Measurements from ENCODE around the gene SERINC3.

SERINC3 gene

DNA sequence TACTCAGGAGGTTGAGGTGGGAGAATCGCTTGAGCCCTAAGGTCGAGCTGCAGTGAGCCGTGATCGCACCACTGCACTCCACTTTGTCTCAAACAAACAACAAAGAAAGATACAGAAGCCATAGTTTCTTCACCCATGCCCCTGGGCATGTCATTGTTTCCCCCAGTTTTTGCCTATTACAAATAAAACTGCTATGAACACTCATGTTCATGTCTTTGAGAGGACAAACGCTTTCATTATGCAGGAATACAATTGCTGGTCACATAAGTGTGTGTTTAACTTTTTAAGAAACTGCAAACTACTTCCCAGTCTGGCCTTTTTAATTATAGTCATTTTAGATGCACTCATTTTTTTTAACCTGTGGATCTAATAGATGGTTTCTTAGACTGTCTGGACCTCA, 58.4 kb downstream of the SERINC3 start:
- no peak for DNase-seq (ENCODE audit: low read depth in 2 of 2)

DNA sequence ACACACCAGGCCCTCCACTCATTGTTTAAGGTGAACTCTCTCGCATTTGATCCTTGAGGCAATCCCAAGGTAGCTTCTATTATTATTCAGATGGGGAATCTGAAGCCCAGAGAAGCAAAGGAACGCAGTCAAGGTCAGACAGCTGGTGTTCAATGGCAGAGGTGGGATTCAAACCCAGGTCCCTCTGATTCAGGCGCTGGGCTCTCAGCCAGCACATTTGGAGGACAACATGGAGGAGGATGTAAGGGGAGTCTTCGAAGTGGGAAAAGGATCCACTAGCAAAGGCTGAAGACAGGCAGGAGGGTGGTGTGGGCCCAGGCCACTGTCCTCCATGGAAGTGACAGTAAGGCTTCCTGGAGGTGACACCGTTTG, 60.1 kb downstream of the SERINC3 start:
- no peak for DNase-seq (ENCODE audit: low read depth in 2 of 2)

DNA sequence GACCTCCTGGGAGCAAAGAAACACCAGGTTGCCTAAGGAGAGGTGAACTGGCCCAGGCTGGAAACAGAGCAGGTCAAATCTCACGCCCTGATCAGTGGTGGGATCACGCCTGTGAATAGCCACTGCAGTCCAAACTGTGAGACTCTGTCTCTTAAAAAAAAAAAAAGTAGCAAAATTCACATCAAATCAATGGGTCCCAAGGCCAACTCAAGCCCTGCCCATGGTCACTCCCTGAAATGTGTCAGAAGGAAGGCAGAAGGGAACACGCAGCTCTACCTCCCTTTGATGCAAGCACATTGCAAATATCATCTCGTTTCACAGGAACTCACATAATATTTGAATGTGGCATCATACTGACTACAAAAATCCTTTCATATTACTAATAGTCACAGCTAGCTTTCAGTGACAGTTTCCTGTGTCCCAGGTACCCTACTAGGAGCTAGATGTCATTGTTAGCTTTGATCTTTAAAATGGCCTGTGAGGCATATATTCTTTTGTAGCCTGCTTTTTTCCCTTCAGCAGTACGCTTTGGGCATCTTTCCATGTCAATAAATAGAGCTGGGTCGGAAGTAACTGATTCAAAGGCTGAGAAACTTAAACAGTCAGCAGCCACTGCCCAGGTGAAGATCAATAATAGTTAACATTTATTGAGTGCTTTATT, 60.6 kb downstream of the SERINC3 start:
- DNase-seq (ENCODE audit: low read depth in 2 of 2): no peak

DNA sequence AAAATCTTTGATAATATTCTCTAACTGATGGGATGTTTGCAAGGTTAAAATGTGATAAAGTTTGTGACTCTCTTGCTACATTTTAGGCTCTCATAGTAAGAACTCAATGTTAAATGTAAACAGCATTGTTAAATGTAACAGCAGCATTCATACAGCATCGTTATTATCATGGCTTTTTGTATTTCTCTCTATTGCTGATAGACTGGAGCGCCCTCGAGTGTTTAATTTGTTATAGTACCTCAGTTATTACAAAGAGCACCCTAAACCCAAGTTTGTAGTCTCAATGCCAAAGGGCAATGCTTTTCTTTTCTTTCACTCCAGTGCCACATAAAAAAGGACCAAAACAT, 61.1 kb downstream of the SERINC3 start:
- DNase-seq (ENCODE audit: low read depth in 2 of 2): no peak

DNA sequence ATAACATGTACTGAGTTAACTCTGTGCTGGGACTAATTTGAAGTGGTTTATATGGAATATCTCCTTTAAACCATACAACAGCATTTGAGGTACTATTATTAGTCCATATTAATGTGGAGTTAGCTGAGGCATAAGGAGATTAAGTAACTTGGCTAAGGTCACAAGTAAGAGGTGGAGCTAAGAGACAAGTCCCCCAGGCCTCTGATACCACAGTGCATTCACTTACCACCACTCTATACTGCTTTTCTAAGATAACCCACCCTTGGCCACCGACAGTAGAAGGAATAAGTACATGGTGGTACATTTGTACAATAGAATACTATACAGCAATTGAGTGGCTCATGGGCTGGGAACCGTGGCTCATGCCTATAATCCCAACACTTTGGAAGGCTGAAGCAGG, 62.6 kb downstream of the SERINC3 start:
- DNase-seq (ENCODE audit: low read depth in 2 of 2): no peak

DNA sequence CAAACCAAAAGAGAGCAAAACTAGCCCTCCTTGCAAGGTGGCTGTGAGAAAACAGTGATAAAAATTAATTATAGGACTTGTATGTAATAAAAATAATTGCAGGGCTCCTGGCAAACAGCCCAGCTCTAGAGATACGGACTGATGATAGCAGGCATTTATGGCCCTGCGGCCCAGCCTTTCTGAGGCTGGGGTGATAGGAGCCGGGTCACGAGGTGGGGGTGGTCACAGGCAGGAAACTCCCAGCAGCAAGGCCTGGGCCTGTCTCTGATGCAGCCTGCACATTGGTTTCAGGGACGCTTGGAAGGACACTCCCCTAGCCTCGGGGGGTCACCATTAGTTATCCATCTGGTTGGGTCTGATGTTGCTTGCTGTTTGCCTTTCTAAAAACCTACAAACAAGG, 64.9 kb downstream of the SERINC3 start:
- no peak for DNase-seq (ENCODE audit: low read depth in 2 of 2)

DNA sequence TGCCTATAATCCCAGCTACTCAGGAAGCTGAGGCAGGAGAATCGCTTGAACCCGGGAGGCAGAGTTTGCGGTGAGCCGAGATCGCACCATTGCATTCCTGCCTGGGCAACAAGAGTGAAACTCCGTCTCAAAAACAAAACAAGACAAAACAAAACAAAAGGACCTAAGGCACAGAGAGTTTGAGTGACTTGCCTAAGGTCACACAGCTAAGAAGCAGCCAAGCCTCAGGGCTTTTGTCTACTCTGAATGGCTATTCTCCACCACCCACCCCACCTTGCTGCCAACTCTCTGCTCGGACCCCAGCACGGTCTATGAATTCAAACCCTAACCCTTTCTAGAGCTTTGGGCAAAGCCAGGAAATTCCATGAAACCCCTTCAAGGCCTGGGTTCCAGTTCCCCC, 65.3 kb downstream of the SERINC3 start:
- DNase-seq (ENCODE audit: low read depth in 2 of 2): no peak

DNA sequence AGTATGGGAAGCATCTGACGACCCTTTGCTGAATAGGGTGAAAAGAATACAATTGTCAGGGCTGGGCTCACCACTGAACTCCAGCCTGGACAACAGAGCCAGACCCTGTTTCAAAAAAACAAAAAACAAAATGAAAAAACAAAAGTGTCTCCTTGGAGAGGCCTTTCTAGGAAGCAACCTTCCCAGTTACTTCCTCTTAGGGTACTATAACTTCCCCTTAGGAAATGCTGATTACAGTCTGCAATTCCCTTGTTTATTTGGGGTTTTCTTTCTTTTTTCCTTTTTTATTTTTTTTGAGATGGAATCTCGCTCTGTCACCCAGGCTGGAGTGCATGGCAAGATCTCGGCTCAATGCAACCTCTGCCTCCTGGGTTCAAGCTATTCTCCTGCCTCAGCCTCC, 66.7 kb downstream of the SERINC3 start:
- DNase-seq (ENCODE audit: low read depth in 2 of 2): no peak

DNA sequence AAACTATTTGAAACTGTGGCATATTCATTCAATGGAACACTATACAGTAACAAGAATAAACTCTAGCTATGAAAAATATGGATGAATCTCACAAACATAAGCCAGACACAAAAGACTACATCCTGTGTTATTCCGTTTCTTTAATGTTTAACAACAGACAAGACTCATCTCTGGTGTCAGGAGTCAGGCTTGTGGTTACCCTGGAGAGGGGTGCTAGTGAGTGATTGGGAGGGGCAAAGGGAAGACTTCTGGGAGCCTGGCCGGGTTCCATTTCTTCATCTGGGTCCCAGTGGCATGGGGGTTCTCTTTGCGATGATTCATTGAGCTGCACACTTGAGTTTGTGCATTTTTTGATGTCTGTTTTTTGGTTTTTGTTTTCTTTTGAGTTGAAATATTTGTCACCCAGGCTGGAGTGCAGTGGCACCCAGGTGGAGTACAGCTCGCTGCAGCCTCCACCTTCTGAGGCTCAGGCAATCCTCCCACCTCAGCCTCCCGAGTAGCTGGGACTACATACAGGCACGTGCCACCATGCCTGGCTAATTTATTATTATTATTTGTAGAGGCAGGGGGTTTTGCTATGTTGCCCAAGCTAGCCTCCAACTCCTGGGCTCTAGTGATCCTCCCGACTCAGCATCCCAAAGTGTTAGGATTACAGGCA, 67.4 kb downstream of the SERINC3 start:
- DNase-seq (ENCODE audit: low read depth in 2 of 2): no peak

DNA sequence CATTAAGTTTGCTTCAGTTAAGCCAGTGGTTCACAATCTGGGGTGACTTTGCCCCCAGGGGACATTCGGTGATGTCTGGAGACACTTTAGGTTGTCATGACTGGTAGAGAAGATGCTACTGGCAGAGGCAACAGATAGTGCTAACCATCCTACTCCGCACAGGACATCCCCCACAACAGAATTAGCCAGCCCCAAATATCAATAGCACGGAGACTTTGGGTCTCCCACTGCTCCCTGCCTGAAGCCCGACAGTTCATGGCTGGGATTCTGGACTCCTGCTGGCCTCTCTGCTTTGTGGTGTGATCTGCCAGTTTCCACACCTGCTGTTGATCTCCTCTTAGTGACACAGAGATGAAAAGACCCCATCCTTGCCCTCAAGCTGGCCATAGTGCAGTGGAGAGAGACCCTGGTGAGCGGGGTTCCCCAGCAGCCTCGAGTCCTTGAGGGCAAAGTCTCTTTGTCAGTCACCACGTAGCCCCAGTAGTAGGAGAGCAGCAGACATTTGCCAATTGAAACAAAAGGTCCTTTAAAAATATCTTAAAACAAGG, 70.9 kb downstream of the SERINC3 start:
- DNase-seq (ENCODE audit: low read depth in 2 of 2): no peak

DNA sequence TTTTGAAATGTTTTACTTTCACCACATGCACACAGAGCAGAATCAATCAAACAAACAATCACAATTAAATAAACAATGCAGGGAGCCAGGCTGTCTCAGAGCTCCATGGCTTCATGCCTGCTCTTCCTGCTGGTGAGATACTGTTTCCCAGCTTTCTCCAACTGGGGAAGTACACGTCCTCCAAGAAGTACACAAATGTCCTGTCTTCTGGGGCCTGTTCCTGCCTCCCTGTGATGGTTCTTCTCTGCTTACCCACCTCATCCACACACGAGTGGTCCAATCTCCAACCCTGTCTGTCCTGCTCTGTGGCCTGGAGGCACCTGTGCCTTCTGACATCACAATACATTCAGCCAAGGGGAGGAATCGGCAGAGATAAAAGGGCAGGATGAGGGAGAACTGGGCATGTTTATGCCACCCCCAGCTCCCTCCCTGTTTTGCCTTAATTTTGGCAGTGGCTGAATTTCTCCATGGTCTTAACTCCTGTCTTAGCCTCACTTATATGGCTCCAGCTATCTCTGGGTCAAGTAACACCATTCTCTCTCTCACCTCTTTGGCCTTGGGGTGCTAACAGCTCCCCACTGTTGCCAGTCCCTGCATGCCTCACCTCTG, 71.5 kb downstream of the SERINC3 start:
- DNase-seq (ENCODE audit: low read depth in 2 of 2): no peak

DNA sequence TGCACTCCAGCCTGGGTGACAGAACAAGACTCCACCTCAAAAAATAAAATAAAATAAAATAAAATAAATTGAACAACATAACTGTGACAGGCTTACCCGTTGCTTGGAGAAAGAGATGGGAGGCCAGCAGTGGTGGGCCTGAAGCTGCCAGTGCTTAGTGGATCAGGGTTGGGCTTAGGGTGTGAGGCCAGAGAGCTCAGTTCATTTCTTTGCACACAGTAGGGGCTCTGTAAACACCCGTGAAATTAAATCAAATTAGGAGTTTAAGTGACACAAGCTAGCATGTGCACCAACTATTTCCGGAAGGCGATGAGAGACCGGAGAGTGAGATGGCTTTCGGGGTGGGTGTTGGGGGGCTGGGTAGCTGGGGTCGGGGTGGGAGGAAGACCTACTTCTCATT, 72.0 kb downstream of the SERINC3 start:
- no peak for DNase-seq (ENCODE audit: low read depth in 2 of 2)

DNA sequence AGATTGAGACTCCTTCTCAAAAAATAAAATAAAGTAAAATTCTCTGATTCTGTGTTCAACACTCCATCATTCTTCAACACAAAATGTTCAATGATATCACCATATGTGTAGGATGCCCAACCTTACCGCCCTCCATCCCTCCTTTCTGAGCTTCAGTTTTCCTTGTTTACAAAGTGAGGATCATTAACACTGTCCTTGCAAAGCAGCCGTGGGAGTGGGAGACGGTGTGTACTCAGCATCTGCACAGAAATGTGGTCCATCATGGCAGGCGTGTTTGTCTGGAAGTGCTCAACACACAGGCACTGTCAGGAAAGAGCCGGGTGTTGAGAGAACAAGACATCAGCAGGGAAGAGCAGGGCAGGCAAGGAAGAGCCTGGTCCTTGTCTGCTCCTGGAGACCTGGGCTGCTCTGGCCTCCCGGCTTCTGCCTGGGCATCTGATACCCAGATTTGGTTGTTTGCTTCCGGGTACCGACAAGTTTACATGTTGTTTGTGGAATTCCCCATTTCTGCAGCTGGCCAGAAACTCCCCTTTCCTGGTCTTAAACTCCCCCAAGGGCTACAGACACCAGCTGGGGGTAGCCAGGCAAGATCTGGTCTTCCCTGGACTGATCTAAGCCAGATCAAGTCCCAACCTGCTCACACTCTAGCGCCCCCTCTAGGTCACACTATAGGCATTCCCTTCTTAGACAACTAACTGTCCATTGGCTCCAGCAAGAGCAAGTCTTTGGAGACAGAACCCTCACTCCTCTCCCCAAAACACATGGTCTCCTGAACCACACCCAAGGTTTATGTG, 72.9 kb downstream of the SERINC3 start:
- no peak for DNase-seq (ENCODE audit: low read depth in 2 of 2)

DNA sequence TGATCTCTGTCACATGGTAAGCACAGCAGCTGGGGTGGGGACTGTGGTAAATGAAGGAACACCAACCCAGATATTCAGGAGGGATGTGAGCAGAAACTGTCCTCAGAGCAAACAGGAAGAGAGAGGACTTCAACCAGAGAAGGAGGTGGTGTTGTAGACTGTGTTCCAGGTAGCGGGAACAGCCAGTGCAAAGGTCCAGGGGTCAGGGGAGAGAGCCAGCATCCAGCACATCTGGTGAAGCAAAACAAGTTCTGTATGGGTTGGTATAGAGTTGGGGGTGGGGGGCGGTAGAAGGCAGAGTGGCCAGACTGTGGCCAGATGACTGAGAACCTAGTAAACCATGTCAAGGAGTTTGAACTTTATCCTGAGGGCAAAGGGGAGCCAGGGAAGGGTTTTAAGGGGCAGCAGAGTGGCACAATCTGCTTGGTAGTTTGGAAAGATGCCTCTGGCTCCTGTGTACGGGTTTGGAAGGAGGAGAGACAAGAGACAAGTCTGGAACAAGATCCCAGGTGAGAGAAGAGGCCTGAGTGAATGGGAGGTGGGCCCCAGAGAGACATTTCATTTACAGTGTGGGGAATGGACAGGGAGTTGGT, 73.9 kb downstream of the SERINC3 start:
- no peak for DNase-seq (ENCODE audit: low read depth in 2 of 2)
